HK-2 (cell line): ENCODE results near the gene IDE.
A peak's percentile ranks its signal among the peaks of the same experiment; 100 is the strongest.
"Not testable (repeated sequence)": the region's sequence is repeated elsewhere in the genome, so short reads cannot be mapped to it uniquely, and the experiment has no call there.

Experiments used
- DNase-seq: peaks from one replicate; pipeline ENCODE4 v3.0.0-alpha.2; 2018; ENCODE audit not compliant: unreplicated experiment

Gene IDE

GRCh38 chr10:92573798-92574547 lies at the start of gene IDE:
TSS of gene IDE (minus strand) at chr10:92574093. CDS start at chr10:92574019, 74 bp downstream.
- peak; percentile 93 for DNase-seq

- no peak for DNase-seq
These were observed 45.5 kb upstream of the IDE start for GRCh38 chr10:92619368-92619767.

GRCh38 chr10:92615515-92615914 lies 41.6 kb upstream of the IDE start:
- no peak for DNase-seq

GRCh38 chr10:92604841-92605240 lies 30.9 kb upstream of the IDE start:
- no peak for DNase-seq

- DNase-seq = no peak
These were observed 24.4 kb upstream of the IDE start for GRCh38 chr10:92598321-92598720.

- no peak for DNase-seq
These were observed 21.6 kb upstream of the IDE start for GRCh38 chr10:92595505-92595904.

- no peak for DNase-seq
These were observed 20.0 kb upstream of the IDE start for GRCh38 chr10:92593619-92594588.

- peak; percentile 99 for DNase-seq
These were observed 19.1 kb upstream of the IDE start, which contains the start of gene KIF11 for GRCh38 chr10:92592761-92593618. TSS of gene KIF11 (plus strand) at chr10:92593130. CDS start at chr10:92593376, 246 bp downstream.

- DNase-seq = peak; percentile 95
These were observed 17.7 kb upstream of the IDE start for GRCh38 chr10:92591550-92592022.

GRCh38 chr10:92590623-92591549 lies 17.0 kb upstream of the IDE start:
- peak; percentile 59 for DNase-seq

GRCh38 chr10:92582347-92582746 lies 8.5 kb upstream of the IDE start:
- not testable (repeated sequence) for DNase-seq

- DNase-seq = no peak
These were observed 2.1 kb upstream of the IDE start for GRCh38 chr10:92575961-92576360.

GRCh38 chr10:92574548-92575261 lies 812 bp upstream of the IDE start:
- DNase-seq = no peak

- peak; percentile 55 for DNase-seq
These were observed 649 bp downstream of the IDE start for GRCh38 chr10:92573091-92573797.

- DNase-seq = peak; percentile 30
These were observed 1.4 kb downstream of the IDE start for GRCh38 chr10:92572362-92573090.

GRCh38 chr10:92571649-92572048 lies 2.2 kb downstream of the IDE start:
- DNase-seq = no peak

GRCh38 chr10:92569663-92570062 lies 4.2 kb downstream of the IDE start:
- DNase-seq = not testable (repeated sequence)

- no peak for DNase-seq
These were observed 4.8 kb downstream of the IDE start for GRCh38 chr10:92569071-92569470.
